Endothelial cell (in vitro differentiated cells): ENCODE results near the gene ARID1B. TPM values are rescaled to one million over a fixed set of nuclear protein-coding genes. Genes with fewer than 3 reads are reported as not detected.

Experiments
- DNase-seq: peaks from one replicate; pipeline ENCODE4 v3.0.0; 2021; ENCODE audit warnings: low spot score
- H3K27ac Mint-ChIP-seq: one replicate; pipeline ENCODE4 v1.8.0; 2021; ENCODE audit warnings: mixed read lengths, inconsistent platforms; ENCODE audit not compliant: unreplicated experiment
- H3K27me3 Mint-ChIP-seq: one replicate; pipeline ENCODE4 v1.8.0; 2021; ENCODE audit warnings: mild to moderate bottlenecking, moderate library complexity, mixed read lengths, inconsistent platforms; ENCODE audit not compliant: unreplicated experiment
- H3K36me3 Mint-ChIP-seq: one replicate; pipeline ENCODE4 v1.8.0; 2021; ENCODE audit warnings: mild to moderate bottlenecking, low read depth, mixed read lengths, inconsistent platforms; ENCODE audit not compliant: unreplicated experiment
- H3K4me1 Mint-ChIP-seq: one replicate; pipeline ENCODE4 v1.8.0; 2021; ENCODE audit warnings: mild to moderate bottlenecking, mixed read lengths, inconsistent platforms; ENCODE audit not compliant: unreplicated experiment
- H3K4me3 Mint-ChIP-seq: one replicate; pipeline ENCODE4 v1.8.0; 2021; ENCODE audit warnings: mild to moderate bottlenecking, mixed read lengths, inconsistent platforms; ENCODE audit not compliant: unreplicated experiment
- H3K9me3 Mint-ChIP-seq: one replicate; pipeline ENCODE4 v1.8.0; 2021; ENCODE audit warnings: mixed read lengths, inconsistent platforms; ENCODE audit not compliant: unreplicated experiment
- CTCF ChIP-seq: fragments of 200-600 bp; sonication (generic); IDR thresholded peaks from one replicate; pipeline ENCODE4 v1.5.0; 2021; ENCODE audit warnings: antibody characterized with exemption; ENCODE audit not compliant: unreplicated experiment
- total RNA-seq: library from RNA; stranded (reverse); fragmentation: NEBNext Ultra II Directional; extraction: Animal tissue kit (Norgen Biotek cat#: 25700); gene quantifications from one replicate; pipeline ENCODE4 v1.2.1, GENCODE V29; 2021; ENCODE audit not compliant: unreplicated experiment

The ARID1B gene
- total RNA-seq, 1 donor from 2014 or later = 104 TPM

- no peaks in the 10 kb centered on the region for H3K27me3 Mint-ChIP-seq
- no peak overlapping the region for H3K27ac Mint-ChIP-seq
- no peak for DNase-seq
- peaks cover 21% of the 10 kb centered on the region for H3K4me1 Mint-ChIP-seq
- no peak for TF ChIP-seq CTCF
- no peak overlapping the region for H3K4me3 Mint-ChIP-seq
- H3K9me3 Mint-ChIP-seq = no peaks in the 10 kb centered on the region
- no peaks in the 10 kb centered on the region for H3K36me3 Mint-ChIP-seq
These were observed 291.6 kb downstream of the ARID1B start for GRCh38 chr6:157068691-157069324.

- H3K4me1 Mint-ChIP-seq = peaks cover 18% of the 10 kb centered on the region
- DNase-seq = no peak
- no peak overlapping the region for H3K4me3 Mint-ChIP-seq
- peaks cover 1% of the 10 kb centered on the region for H3K27me3 Mint-ChIP-seq
- TF ChIP-seq CTCF = no peak
- no peaks in the 10 kb centered on the region for H3K36me3 Mint-ChIP-seq
- H3K27ac Mint-ChIP-seq = no peak overlapping the region
- H3K9me3 Mint-ChIP-seq = no peaks in the 10 kb centered on the region
These were observed 292.4 kb downstream of the ARID1B start for GRCh38 chr6:157069585-157069984.

GRCh38 chr6:157070403-157071107 is 293.4 kb downstream of the ARID1B start:
- DNase-seq = no peak
- no peak overlapping the region for H3K4me3 Mint-ChIP-seq
- H3K9me3 Mint-ChIP-seq = no peaks in the 10 kb centered on the region
- no peaks in the 10 kb centered on the region for H3K36me3 Mint-ChIP-seq
- peaks cover 13% of the 10 kb centered on the region for H3K4me1 Mint-ChIP-seq
- H3K27ac Mint-ChIP-seq = no peak overlapping the region
- peaks cover 1% of the 10 kb centered on the region for H3K27me3 Mint-ChIP-seq
- no peak for TF ChIP-seq CTCF

GRCh38 chr6:157072128-157072527 is 294.9 kb downstream of the ARID1B start:
- Mint-ChIP-seq H3K4me3 (no peak overlapping the region), H3K36me3 (no peaks in the 10 kb centered on the region), H3K4me1 (peaks cover 11% of the 10 kb centered on the region), H3K9me3 (no peaks in the 10 kb centered on the region), H3K27ac (no peak overlapping the region), H3K27me3 (peaks cover 1% of the 10 kb centered on the region)
- no peak for TF ChIP-seq CTCF
- no peak for DNase-seq

- peaks cover 1% of the 10 kb centered on the region for H3K27me3 Mint-ChIP-seq
- no peak overlapping the region for H3K4me3 Mint-ChIP-seq
- DNase-seq = no peak
- H3K4me1 Mint-ChIP-seq = peaks cover 17% of the 10 kb centered on the region
- no peak overlapping the region for H3K27ac Mint-ChIP-seq
- no peaks in the 10 kb centered on the region for H3K36me3 Mint-ChIP-seq
- no peak for TF ChIP-seq CTCF
- H3K9me3 Mint-ChIP-seq = no peaks in the 10 kb centered on the region
These were observed 296.4 kb downstream of the ARID1B start for GRCh38 chr6:157073596-157073995.
